ENCODE measurements around the gene RAB3D.

- TF ChIP-seq POLR2A (IDR thresholded peaks at IDR 0.05; ENCODE audit: low read depth, low read length) (no peak), SPI1 (IDR thresholded peaks at IDR 0.05; ENCODE audit: low read depth, low read length) (no peak)
Measured at GRCh38 chr19:11279505-11280236, 59.8 kb downstream of the RAB3D start.
